Stimulated activated CD8-positive, alpha-beta memory T cell treated with anti-CD3 and anti-CD28 coated beads, Interleukin-15, amount 100 ng/mL, for 4 hours (primary cell): Measurements from ENCODE around the gene ADAM17.
"Not testable (repeated sequence)": the region's sequence is repeated elsewhere in the genome, so short reads cannot be mapped to it uniquely, and the experiment has no call there.

ENCODE experiments used
- DNase-seq, 2 donors: peaks; one replicate each; pipeline ENCODE4 v3.0.0-alpha.2; 2020; ENCODE audit warnings: low read depth in 2 of 2

Gene ADAM17

DNA sequence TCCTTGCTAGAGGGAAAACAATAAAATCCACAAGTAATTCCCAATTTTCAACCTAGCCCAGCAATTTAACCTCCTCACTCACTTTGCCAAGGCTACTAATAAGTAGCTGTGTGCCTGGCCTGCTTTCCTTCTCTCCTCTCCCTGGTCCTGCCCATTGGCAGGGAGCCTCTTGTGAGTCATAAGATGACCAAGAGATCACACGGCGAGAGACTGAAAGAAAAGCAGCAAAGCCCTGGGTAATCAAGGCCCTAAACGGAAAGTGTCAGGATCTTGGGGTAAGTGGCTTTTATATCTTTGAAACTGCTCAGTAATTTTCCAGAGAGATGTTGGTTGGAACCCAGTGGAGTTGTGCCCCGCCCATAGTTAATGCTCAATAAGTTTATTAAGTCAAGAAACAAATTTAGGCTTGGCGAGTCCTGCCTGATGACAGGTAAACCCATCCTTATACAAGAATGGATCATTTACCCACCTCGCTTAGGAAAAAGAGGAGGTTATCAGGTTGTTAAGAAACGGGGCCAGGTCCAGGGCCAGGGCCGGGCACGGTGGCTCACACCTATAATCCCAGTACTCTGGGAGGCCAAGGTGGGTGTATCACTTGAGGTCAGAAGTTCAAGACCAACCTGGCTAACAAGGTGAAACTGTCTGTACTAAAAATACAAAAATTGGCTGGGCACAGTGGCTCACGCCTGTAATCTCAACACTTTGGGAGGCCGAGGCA is 10.0 kb upstream of the ADAM17 start:
- no peak for DNase-seq

DNA sequence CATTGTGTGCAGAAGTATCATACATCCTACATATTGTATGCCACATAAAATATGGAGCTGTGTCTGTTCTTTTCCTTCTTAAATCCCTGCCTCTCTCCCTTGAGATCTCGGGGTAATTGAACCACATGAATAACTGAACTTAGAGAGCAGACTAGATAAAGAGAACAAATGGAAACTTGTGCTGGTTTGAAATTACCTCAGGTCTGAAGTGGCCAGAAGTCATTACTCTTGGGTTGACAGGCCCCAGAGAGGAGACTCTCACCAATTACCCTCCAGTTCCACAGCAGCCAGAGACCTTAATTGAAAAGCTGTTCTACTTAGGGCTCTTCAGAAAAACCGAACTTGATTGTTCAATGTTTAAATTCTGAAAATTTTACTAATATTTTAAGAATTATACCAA is 5.0 kb upstream of the ADAM17 start:
- no peak for DNase-seq

- DNase-seq = no peak
Measured at GRCh38 chr2:9558948-9559381, 3.3 kb upstream of the ADAM17 start.

DNA sequence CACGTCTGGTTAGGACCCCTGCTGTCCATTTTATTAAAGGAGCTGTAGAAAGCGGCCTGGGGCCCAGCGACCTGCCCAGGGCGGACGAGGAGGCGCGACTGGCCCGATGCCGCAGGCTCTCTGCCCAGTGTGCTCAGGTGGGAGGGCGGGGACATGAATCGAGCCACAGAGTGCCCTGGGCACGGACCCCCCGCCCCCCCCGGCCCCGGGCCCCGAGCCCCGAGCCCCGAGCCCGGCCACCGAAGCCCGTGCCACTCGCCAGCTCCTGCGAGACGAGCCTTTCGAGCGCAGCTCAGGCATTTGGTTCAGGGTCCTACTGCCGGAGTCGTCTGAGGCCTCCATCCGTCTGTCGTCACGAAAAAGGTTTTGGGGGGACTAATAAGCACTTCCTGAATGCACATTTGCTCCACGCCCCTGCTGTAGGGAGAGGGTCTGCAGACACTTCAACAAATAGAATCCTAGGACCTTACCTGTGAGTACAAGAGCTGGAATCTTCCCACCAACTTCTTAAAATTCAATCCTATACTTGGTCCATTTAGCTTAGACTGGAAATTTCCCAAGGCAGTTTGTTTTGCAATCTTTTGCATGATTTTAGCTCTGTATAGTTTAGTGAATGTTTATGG is 602 bp upstream of the ADAM17 start:
- no peak for DNase-seq

- no peak for DNase-seq
Measured at GRCh38 chr2:9554921-9555296, 721 bp downstream of the ADAM17 start.

DNA sequence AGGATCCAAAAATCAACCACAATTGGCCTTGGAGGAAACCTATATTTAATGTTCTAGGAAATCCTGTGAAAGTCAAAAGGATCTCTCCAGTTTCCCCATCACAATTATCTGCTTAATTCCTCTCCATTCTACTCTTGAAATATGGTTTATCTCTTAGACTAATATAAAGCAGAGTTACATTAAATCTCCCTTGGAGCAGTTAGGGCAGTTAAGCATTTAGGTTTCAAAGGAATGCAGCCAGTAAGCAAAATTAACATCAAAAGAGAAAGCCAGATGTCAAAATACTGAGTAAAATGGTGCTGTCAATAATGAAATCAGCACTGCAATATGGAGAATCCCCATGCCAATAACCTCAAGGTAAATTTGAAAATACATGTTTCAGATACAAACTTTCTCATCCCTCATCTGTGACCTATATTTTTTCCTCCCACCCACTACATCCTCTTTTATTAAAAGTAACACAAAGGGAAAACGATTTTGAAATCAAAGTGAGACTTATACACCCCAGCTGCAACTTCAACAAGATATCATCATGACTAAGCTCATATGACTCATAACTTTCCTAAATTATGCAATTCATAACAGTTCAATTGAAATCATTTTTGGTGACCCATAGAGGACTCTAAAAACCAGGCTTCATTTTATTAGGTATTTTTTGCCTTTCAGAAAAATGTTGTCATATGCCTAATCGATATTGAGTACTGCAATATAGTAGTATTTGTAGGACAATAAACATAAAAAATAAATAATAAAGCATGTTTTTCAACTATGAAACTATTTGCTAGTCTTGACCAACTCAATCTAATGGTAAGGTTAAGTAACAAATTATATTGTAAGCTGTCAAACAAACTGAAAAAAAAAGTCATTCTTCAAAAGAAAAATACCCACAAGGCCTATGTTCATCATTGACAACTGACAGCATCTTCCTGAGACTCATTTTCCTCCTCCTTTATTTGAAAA is 3.1 kb downstream of the ADAM17 start:
- DNase-seq = no peak

- DNase-seq = not testable (repeated sequence)
Measured at GRCh38 chr2:9550859-9551391, 4.7 kb downstream of the ADAM17 start.

GRCh38 chr2:9549420-9549819 is 6.2 kb downstream of the ADAM17 start:
- no peak for DNase-seq

DNA sequence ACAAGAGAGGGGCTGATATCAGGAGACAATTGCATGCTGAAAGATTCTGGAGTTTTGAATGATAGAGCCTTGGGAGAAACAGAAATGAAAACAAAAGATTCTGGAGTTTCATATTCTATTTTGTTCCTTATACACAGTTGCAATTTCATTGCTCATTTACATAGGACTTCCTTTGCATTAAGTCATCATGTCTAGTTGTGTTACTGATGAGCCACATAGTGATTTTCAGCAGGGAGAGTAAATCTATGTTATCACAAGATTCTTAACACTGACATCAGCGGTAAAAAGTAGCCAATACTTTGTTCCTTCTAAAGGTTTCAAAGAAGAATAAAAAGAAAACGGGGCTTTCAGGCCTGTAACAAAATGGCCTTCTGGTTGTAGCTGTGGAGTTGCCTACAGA is 7.1 kb downstream of the ADAM17 start:
- DNase-seq = no peak

DNA sequence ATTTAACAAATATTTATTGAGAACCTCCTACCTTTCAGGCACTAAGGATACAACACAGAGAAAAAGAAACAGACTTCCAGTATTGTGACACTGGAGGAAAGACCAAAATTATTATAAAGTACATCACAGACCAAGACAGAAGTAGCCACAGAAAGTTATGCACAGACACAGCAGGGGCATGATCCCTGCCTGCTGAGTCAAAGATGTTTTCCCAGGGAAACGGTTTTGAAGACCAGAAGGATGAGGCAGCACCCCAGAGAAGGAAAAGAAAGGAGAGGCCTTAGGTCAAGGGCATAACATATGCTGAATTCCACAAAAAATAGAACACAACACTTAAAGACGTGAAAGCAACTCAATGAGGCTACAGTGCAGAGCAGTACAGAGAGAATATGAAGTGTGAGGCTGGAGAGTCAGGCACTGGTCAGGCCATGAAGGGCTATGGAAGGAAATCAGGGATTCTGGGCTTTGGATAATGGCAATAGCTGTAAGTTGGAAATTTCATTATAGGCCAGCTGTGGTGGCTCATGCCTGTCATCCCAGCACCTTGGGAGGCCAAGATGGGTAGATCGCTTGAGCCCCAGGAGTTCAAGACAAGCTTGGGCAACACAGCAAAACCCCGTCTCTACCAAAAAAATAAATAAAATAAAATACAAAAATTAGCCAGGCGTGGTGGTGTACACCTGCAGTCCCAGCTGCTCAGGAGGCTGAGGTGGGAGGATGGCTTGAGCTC is 8.2 kb downstream of the ADAM17 start:
- DNase-seq = no peak

DNA sequence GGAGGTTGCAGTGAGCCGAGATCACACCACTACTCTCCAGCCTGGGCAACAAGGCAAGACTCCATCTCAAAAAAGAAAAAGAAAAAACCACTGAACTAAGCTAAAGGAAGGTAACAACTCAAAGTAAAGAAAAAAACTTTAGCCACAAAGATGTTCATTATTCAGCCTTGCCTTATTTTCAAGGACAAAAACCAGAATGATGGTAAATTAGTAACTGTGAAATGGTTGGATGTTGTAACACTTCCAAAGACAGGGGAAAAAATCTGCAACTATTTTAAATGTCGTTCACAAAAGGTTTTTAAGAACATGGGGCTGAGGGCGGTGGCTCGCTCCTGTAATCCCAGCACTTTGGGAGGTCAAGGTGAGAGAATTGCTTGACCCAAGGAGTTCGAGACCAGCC is 10.1 kb downstream of the ADAM17 start:
- DNase-seq = no peak

DNA sequence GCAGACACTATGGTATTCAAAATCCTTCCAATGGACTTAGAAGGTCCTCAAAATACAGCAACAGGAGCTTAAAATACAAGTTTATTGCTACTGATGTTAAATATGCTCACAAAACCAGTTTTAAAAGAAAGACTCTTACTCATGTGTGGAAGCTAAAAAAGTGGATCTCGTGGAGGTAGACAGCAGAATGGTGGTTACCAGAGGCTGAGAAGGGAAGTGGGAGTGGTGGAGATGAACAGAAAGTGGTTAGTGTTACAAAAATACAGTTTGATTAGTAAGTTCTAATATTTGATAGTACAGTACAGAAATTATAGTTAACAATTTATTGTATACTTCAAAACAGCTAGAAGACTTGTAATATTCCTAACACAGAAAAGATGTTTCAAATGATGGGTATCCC is 12.1 kb downstream of the ADAM17 start:
- DNase-seq = no peak

GRCh38 chr2:9539531-9539930 is 16.1 kb downstream of the ADAM17 start:
- DNase-seq = no peak

- no peak for DNase-seq
Measured at GRCh38 chr2:9538000-9538507, 17.6 kb downstream of the ADAM17 start.

- DNase-seq = no peak
Measured at GRCh38 chr2:9536504-9536903, 19.1 kb downstream of the ADAM17 start.

DNA sequence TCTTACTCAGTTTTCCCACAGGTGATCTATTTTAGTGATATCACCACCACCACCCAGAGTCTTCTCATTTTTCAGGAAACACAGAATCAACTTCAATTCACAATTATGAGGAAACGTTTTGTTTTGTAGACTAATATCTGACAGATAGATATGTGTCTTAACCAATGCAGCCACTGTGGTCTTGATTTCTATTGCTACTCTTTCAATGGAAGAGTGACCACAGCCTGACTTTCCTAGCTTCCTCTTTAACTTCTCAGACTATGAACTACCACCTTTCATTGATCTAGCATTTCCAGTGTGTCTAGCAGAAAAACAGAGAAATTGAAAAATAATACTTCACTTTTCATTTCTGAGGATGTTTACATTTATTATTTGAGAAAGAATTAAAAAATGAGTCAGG is 20.5 kb downstream of the ADAM17 start:
- no peak for DNase-seq

GRCh38 chr2:9533663-9534062 is 22.0 kb downstream of the ADAM17 start:
- no peak for DNase-seq

GRCh38 chr2:9532421-9532820 is 23.2 kb downstream of the ADAM17 start:
- DNase-seq = no peak

- no peak for DNase-seq
Measured at GRCh38 chr2:9527995-9528787, 27.4 kb downstream of the ADAM17 start.

DNA sequence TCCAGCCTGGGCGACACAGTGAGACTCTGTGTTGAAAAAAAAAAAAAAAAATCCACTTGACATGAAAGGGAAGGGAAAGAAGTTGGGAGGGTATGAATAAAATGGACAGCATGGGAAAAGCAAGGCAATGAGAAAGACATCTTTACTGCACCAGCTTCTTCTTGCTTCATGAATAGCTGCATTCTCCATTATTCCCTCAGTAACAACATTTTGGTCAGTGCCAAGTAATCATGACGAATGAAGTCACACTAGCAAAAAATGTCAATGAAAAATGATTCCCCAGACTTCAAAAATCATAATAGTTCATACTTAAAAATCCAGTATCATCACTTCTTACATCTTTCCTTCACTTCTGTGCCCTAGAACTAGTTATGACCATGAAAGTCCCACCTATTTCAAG is 30.4 kb downstream of the ADAM17 start:
- no peak for DNase-seq

DNA sequence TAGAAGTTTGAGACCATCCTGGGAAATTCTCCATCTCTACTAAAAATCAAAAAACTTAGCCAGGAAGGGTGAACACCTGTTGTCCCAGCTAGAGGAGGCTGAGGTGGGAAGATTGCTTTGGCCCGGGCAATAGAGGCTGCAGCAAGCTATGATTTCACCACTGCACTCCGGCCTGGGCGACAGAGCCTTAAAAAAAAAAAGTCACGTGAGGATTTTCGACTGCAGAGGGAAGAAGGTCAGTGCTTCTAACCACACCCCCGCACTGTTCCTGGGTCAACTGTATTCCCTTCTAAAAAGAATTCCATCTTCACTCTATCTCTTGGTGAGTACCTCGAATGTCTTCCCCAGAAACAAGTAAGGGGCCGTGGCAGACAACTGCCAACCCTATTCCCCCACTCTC is 31.3 kb downstream of the ADAM17 start:
- no peak for DNase-seq
